NCI-H1092 (cell line): Measurements from ENCODE around the gene PACSIN2.
"Not testable (repeated sequence)": the region's sequence is repeated elsewhere in the genome, so short reads cannot be mapped to it uniquely, and the experiment has no call there.

Experiments
- DNase-seq: peaks from one replicate; lab custom pipeline; 2025; lab: John Stamatoyannopoulos, UW

The PACSIN2 gene

GRCh38 chr22:43011079-43011478, 3.9 kb downstream of the PACSIN2 start:
- DNase-seq = no peak

- DNase-seq = no peak
Observed at GRCh38 chr22:43009444-43009843, 5.5 kb downstream of the PACSIN2 start.

GRCh38 chr22:43008921-43009320, 6.0 kb downstream of the PACSIN2 start:
- no peak for DNase-seq

GRCh38 chr22:43008509-43008908, 6.4 kb downstream of the PACSIN2 start:
- no peak for DNase-seq

GRCh38 chr22:43007519-43008102, 7.3 kb downstream of the PACSIN2 start:
- DNase-seq = no peak

- DNase-seq = no peak
Observed at GRCh38 chr22:43006753-43007152, 8.2 kb downstream of the PACSIN2 start.

- DNase-seq = no peak
Observed at GRCh38 chr22:43006016-43006505, 8.9 kb downstream of the PACSIN2 start.

GRCh38 chr22:43005106-43005505, 9.8 kb downstream of the PACSIN2 start:
- no peak for DNase-seq

- no peak for DNase-seq
Observed at GRCh38 chr22:43004362-43005035, 10.4 kb downstream of the PACSIN2 start.

- no peak for DNase-seq
Observed at GRCh38 chr22:43002202-43002586, 12.8 kb downstream of the PACSIN2 start.

GRCh38 chr22:43001271-43002201, 13.4 kb downstream of the PACSIN2 start:
- no peak for DNase-seq

GRCh38 chr22:43000441-43001175, 14.3 kb downstream of the PACSIN2 start:
- DNase-seq = no peak

- no peak for DNase-seq
Observed at GRCh38 chr22:42997582-42998090, 17.3 kb downstream of the PACSIN2 start.

GRCh38 chr22:42996646-42997365, 18.1 kb downstream of the PACSIN2 start:
- no peak for DNase-seq

- DNase-seq = not testable (repeated sequence)
Observed at GRCh38 chr22:42995654-42996053, 19.3 kb downstream of the PACSIN2 start.

- no peak for DNase-seq
Observed at GRCh38 chr22:42994917-42995562, 19.9 kb downstream of the PACSIN2 start.

GRCh38 chr22:42994276-42994916, 20.6 kb downstream of the PACSIN2 start:
- no peak for DNase-seq

GRCh38 chr22:42993651-42994275, 21.2 kb downstream of the PACSIN2 start:
- no peak for DNase-seq

- no peak for DNase-seq
Observed at GRCh38 chr22:42992886-42993479, 22.0 kb downstream of the PACSIN2 start.
